Measurements from ENCODE around the gene SEC16A.

The SEC16A gene

GRCh38 chr9:136504512-136505348, 21.9 kb upstream of the SEC16A start:
- TF ChIP-seq CTCF (IDR thresholded peaks at IDR 0.05), result no peak

DNA sequence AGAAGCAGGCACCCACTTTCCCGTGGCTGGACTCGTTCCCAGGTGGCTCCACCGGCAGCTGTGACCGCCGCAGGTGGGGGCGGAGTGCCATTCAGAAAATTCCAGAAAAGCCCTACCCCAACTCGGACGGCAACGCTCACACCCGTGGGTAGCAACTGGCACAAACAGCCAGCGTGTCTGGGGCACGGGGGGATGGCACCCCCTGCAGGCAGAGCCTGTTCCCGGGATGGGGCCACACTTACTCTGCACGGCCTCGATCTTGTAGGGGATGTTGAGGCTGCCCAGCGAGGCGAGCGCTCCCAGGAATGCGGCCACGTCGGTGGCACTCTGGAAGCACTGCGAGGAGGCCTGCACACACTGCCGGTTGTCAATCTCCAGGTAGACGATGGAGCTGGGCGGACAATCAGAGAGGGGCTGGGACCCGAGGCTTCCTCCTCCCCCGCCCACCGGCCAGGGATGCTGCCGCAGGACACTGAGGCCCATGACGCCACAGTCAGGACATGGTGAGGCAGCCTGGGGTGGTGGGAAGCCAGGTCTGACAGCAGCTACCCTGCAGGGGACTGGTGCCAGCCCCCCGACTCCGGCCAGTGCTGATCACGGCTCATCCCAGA, 20.2 kb upstream of the SEC16A start:
- TF ChIP-seq CTCF (IDR thresholded peaks at IDR 0.05), result no peak

DNA sequence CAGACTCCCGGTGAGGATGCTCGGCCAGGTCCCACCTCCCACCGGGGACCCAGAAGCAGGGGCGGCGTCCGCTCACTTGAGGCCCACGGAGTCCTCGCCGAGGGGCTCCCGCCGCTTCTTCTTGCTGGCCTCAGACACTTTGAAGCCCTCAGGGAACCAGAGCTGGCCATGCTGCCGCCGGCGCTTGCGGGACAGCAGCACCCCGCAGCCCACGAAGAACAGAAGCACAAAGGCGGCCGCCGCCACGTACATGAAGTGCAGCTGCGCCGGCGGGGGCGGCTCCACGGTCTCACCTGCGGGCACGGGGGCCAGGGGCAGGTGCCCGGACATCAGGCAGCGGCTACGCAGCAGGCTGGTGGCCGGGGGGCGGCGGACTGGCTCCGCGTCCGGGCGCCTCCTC, 19.4 kb upstream of the SEC16A start:
- TF ChIP-seq CTCF (IDR thresholded peaks at IDR 0.05), result no peak

DNA sequence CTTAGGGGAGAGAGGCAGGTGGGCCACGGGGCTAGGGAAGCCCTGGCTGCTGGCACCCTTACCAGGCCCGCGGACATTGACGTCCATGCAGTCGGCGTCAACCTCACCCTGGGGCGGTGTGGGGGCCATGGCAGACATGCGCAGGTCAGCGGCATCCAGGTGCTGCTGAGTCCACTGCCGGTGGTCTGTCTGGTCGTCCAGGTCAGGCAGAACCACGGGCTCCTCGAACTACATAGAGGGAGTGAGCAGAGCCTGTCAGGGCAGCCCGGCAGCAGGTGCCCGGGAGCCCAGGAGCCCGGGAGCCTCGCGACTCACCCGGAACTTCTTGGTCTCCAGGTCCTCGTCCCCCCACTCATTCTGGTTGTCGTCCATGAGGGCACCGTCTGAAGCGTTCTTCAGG, 18.8 kb upstream of the SEC16A start:
- no peak for TF ChIP-seq CTCF (IDR thresholded peaks at IDR 0.05)

GRCh38 chr9:136499935-136500910, 17.4 kb upstream of the SEC16A start:
- no peak for TF ChIP-seq CTCF (IDR thresholded peaks at IDR 0.05)

DNA sequence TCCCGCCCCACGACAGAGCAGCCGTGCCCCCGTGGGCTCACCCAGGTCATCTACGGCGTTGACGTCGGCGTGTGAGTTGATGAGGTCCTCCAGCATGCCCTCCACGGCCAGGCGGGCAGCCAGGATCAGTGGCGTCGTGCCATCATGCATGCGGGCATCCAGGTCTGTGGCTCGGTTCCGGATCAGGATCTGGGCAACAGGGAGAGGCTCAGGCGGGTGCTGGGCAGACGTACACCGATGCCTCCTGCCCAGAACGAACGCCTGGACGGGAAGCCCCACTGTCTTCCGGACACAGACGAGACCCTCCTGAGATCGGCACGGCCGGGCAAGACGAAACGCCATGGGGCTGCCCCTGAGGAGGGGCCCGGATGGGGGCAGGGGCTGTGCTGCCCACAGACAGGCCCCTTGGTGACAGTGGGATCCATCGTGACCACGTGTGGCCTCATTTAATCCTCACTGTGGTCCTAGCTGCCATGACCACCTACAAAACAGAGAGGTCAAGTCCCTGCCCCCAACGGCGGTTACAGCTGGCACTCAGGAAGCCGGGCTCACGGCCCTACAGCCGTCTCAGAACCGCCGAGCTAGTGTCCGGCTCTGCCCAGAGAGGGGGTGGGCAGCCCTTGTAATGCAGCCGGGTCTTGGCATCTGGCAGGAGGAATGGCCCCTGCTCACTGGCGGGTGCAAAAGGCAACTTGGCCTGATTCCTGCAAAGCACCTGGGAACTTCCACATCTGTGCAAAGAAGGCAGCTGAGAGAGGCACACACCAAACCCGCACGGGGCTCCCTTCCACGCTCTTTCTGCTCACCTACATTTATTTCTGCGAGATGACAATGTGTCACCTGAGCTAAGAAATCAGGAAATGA, 16.5 kb upstream of the SEC16A start:
- TF ChIP-seq CTCF (IDR thresholded peaks at IDR 0.05), result no peak
